Esophagus muscularis mucosa (tissue), 4 donors: ENCODE data around the gene CPA5. TPM values are rescaled to one million over a fixed set of nuclear protein-coding genes. Genes with fewer than 3 reads are reported as not detected.

Experiments used
- DNase-seq: peaks from one replicate; pipeline ENCODE4 v3.0.0-alpha.2; 2017; ENCODE audit errors: extremely low spot score
- H3K27ac ChIP-seq, 4 donors: fragments of 200-600 bp; sonication (generic); replicated peaks in 1 of 4; 1 replicate in 3 of 4; 2 replicates in 1 of 4; pipeline ENCODE4 v1.5.1; 2016 to 2019; ENCODE audit warnings: mild to moderate bottlenecking in 1 of 4
- H3K27me3 ChIP-seq, 4 donors: fragments of 200-600 bp; sonication (generic); one replicate each; pipeline versions ENCODE4 v1.5.1 to v1.6.0; 2016 to 2019
- H3K36me3 ChIP-seq, 4 donors: fragments of 200-600 bp; sonication (generic); one replicate each; pipeline ENCODE4 v1.5.1; 2016 to 2019
- H3K4me1 ChIP-seq, 4 donors: fragments of 200-600 bp; sonication (generic); one replicate each; pipeline ENCODE4 v1.5.1; 2016 to 2019
- H3K4me3 ChIP-seq, 4 donors: fragments of 200-600 bp; sonication (generic); 1 replicate in 2 of 4; 2 replicates in 2 of 4; pipeline ENCODE4 v1.5.1; 2016 to 2019; ENCODE audit warnings: mild to moderate bottlenecking in 4 of 4, moderate library complexity in 1 of 4
- H3K9me3 ChIP-seq, 4 donors: fragments of 200-600 bp; sonication (generic); 1 replicate in 3 of 4; 2 replicates in 1 of 4; pipeline ENCODE4 v1.5.1; 2016 to 2019
- EP300 ChIP-seq: sonication (generic); formaldehyde crosslinking; IDR thresholded peaks from one replicate; pipeline ENCODE4 v1.6.1; 2017; ENCODE audit warnings: antibody characterized with exemption
- POLR2A ChIP-seq: fragments of 450-650 bp; IDR thresholded peaks from one replicate; pipeline ENCODE4 v1.6.1; 2017; ENCODE audit warnings: antibody characterized with exemption, moderate library complexity, mild to moderate bottlenecking, low read depth
- POLR2AphosphoS5 ChIP-seq, 2 donors: sonication (generic); formaldehyde crosslinking; IDR thresholded peaks; one replicate each; pipeline ENCODE4 v1.6.1; 2017; ENCODE audit warnings: antibody characterized with exemption in 2 of 2
- WGBS: methylation state at CpG from one replicate; pipeline ENCODE4 v1.1.5; 2018; 5-methylcytosine and 5-hydroxymethylcytosine counted together
- intact Hi-C: fragments of 100-400 bp; cut with DNase I; formaldehyde crosslinking; loops from one replicate; pipeline ENCODE4 v1.15.1; 2023
- total RNA-seq, 4 donors: library from RNA; depleted of rRNA; stranded (reverse); fragments of >200 nt; gene quantifications; one replicate each; pipeline versions ENCODE4 v1.1.0 to v1.2.1, GENCODE V29; 2016
- TF ChIP-seq, protein P1 (sequence below), 3 experiments: fragments of 200-600 bp in 2 of 3; fragments of 450-650 bp in 1 of 3; sonication (generic) in 2 of 3; IDR thresholded peaks; one replicate each; pipeline ENCODE4 v1.5.1; 2017 to 2019; ENCODE audit warnings: antibody characterized with exemption in 3 of 3, mild to moderate bottlenecking in 2 of 3, moderate library complexity in 1 of 3

Gene CPA5
- total RNA-seq, 4 donors from 2014 or later = not detected

DNA sequence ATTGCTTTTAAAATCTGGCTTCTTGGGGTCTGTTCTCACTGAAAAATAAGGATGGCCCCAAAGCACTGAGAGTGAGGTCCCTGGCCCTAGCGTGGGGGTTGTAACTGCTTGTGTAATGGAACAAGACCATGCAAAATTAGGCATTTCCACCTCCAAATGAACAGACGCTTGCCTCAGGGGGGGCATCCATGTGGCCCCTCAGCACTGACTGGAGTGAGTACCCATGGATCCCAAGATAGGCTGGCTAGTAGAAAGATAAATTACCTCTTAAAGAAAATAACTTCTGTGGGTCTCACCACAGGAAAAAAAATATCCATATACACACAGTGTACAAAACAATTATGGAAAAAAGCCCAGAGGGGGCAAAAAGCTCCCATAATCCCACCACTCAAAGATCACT lies 20.5 kb downstream of the CPA5 start:
- WGBS = 88% methylated on average over 2 of the region's 2 CpGs
- no peak overlapping the region for H3K27ac ChIP-seq
- peaks cover 0 to 19% (median 14%) of the 10 kb centered on the region in 4 donors for H3K4me1 ChIP-seq
- H3K27me3 ChIP-seq = no peaks in the 10 kb centered on the region
- no peaks in the 10 kb centered on the region for H3K36me3 ChIP-seq
- DNase-seq = no peak
- H3K9me3 ChIP-seq = peaks cover 0 to 2% (median 0%) of the 10 kb centered on the region in 4 donors
- intact Hi-C loops = no loop called here
- TF ChIP-seq POLR2A (no peak), POLR2AphosphoS5 (IDR thresholded peaks at IDR 0.05) (no peak), EP300 (no peak)
- TF ChIP-seq, protein P1, sequence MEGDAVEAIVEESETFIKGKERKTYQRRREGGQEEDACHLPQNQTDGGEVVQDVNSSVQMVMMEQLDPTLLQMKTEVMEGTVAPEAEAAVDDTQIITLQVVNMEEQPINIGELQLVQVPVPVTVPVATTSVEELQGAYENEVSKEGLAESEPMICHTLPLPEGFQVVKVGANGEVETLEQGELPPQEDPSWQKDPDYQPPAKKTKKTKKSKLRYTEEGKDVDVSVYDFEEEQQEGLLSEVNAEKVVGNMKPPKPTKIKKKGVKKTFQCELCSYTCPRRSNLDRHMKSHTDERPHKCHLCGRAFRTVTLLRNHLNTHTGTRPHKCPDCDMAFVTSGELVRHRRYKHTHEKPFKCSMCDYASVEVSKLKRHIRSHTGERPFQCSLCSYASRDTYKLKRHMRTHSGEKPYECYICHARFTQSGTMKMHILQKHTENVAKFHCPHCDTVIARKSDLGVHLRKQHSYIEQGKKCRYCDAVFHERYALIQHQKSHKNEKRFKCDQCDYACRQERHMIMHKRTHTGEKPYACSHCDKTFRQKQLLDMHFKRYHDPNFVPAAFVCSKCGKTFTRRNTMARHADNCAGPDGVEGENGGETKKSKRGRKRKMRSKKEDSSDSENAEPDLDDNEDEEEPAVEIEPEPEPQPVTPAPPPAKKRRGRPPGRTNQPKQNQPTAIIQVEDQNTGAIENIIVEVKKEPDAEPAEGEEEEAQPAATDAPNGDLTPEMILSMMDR (IDR thresholded peaks at IDR 0.05) = no peak
- no peak overlapping the region for H3K4me3 ChIP-seq

DNA sequence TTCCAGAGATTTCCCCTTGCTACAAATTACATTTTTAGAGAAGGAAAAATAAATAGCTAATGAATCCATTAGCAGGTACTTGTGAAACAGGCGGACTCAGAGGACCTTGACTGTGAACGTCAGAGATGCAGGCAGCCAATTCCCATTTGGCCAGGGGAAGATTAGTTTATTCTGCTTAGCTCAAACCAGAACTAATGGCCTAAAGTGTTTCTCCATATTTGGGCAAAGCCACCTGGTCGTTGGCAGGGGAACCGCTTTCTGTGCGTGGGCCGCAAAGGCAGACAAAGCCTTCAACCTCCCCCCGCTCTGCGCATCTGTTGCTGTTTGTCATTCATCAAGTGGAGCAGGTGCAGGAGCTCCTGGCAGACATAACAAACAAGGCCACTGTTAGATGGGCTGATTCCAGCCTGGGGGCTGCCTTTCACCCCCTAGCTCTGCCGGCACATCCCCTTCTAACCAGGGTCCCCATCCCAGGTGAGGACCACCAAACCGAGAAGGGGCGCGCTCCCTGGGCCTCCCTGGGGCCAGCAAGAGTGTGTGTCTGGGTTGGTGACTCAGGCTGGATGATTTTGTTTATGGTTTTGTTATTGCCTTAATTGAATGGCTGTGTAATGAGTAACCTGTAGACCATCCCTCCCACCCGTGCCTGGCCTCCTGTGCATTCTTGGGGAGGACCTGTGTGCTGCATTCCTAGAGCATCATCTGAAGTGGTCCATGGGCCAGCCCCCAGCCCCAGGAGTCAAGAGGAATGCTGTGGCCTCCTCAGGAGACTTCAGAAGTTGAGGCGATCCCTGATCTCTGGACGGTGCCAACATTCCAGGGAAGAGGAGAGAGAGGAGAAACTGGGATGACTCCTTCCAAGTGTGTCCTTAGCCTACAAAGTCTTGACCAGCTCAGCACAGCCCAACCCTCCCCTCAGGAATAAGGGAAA lies 21.2 kb downstream of the CPA5 start:
- no peak overlapping the region for H3K4me3 ChIP-seq
- peaks cover 0 to 26% (median 19%) of the 10 kb centered on the region in 4 donors for H3K4me1 ChIP-seq
- DNase-seq = no peak
- no peaks in the 10 kb centered on the region for H3K9me3 ChIP-seq
- H3K36me3 ChIP-seq = no peaks in the 10 kb centered on the region
- WGBS = 75% methylated on average over 11 of the region's 15 CpGs
- H3K27ac ChIP-seq = no peak overlapping the region
- no peaks in the 10 kb centered on the region for H3K27me3 ChIP-seq
- intact Hi-C loops = no loop called here
- TF ChIP-seq POLR2A = no peak
- TF ChIP-seq, protein P1 (IDR thresholded peaks at IDR 0.05) = no peak
- no peak for TF ChIP-seq POLR2AphosphoS5 (IDR thresholded peaks at IDR 0.05)
- TF ChIP-seq EP300 = no peak

DNA sequence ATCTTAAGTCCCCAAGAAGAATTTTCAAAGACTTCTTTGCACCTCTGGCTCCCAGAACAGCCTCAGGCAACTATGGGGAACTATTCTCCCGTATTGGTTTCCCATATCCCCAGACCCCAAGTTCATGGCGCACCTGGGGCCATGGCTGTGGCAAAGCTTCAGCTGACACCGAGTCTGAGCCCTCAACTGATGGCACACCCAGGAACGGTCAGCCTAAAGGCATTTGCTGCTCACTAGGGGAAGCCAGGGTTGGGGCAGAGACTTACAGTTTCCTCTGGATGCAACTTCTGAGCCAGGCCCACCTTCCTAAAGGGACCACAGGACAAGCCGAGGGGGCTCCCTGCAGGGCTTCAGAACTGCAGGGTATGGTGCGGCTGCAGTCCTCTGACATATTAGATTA lies 21.9 kb downstream of the CPA5 start:
- Histone ChIP-seq H3K4me3 (no peak overlapping the region), H3K27ac (no peak overlapping the region), H3K4me1 (peaks cover 0 to 32% (median 26%) of the 10 kb centered on the region in 4 donors), H3K9me3 (no peaks in the 10 kb centered on the region), H3K27me3 (no peaks in the 10 kb centered on the region), H3K36me3 (no peaks in the 10 kb centered on the region)
- no peak for DNase-seq
- 91% methylated on average over 5 of the region's 6 CpGs for WGBS
- intact Hi-C loops = no loop called here
- TF ChIP-seq, protein P1 (IDR thresholded peaks at IDR 0.05) = no peak
- TF ChIP-seq EP300 = no peak
- no peak for TF ChIP-seq POLR2AphosphoS5 (IDR thresholded peaks at IDR 0.05)
- no peak for TF ChIP-seq POLR2A

DNA sequence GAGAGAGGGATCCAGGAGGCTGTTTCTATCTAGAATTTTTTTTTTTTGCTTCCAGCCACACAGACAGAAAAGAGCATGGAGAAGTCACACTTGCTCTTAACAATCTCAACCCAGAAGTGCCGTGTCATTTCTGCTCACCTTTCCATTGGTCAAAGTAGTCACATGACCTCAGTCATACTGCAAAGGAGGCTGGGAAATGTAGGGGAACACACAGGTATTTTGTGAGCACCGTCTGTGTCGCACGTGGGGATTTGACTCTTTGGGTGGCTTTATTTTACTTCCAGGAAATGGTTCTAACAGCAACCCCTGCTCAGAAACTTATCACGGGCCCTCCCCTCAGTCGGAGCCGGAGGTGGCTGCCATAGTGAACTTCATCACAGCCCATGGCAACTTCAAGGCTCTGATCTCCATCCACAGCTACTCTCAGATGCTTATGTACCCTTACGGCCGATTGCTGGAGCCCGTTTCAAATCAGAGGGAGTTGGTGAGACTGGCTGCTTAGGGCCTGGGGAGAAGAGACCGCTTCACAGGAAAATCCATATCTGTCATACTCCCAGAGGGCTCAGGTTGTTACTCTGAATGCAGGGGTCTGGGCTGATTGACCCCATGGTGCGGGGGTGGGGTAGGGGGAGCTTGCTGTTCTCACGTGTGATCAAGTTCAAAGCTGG lies 22.6 kb downstream of the CPA5 start:
- Histone ChIP-seq H3K36me3 (no peaks in the 10 kb centered on the region), H3K27ac (no peak overlapping the region), H3K9me3 (no peaks in the 10 kb centered on the region), H3K4me3 (no peak overlapping the region), H3K4me1 (peaks cover 0 to 39% (median 32%) of the 10 kb centered on the region in 4 donors), H3K27me3 (no peaks in the 10 kb centered on the region)
- TF ChIP-seq POLR2AphosphoS5 (IDR thresholded peaks at IDR 0.05) (no peak), POLR2A (no peak), EP300 (no peak)
- TF ChIP-seq, protein P1 (IDR thresholded peaks at IDR 0.05) = no peak
- intact Hi-C loops = no loop called here
- DNase-seq = no peak
- 89% methylated on average over 13 of the region's 13 CpGs for WGBS
